ENCODE results near the gene ACVR1C.

DNA sequence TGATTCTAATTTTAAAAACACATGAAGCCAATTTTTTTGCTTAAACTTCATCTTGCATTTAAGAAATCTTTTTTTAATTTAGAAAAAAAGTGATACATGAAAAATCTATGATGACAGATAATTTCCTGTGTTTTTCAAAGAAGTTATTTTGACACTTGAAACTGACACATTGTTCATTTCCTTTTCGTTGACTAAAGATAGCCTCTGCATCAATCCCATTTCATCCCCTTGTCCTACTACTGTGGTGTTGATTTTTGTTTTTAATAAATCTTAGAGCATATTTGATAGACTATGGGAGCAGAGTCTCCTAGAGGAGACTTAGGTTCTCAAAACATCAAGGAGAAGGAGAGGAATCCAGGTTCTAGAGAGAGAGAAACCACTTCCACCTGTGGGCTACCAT, 70.9 kb downstream of the ACVR1C start:
- TF ChIP-seq POLR2A (IDR thresholded peaks at IDR 0.05) (no peak), CTCF (IDR thresholded peaks at IDR 0.05) (no peak)
